ENCODE data around the gene CGB1. TPM values are rescaled to one million over a fixed set of nuclear protein-coding genes. Genes with fewer than 3 reads are reported as not detected.

Gene CGB1
- total and polyA plus RNA-seq, 2 of the 13 experiments (the other 11 are each of a cell fraction or from before 2014, with no cell fraction given), result not detected

DNA sequence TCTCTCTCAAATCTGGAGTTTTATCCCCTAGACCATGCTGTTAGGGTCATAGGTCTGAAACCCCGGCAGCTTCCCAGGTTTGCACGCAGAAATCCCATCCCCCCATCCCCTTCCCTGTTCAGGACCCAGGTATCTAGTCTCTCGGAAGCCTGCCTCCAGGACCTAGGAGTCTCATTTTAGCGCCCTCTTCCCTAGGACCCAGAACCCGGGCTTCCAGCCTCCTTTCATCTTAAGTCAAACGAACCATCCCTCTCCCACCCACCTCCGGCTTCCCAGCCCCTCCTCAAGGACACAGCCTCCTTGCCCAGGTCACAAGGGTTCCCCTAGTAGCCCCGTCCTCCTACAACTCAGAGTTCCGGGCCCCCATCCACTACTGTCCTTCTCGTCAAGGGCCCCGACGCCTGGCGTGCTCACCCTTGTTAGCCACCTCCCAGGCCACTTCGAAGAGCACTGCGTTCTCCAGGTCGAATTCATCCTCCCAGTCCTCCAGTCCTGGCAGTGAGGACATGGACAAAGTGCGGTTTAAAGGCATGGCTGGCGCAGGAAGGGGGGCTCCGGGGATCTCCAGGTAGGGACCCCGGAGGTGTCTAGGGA lies 44.0 kb downstream of the CGB1 start (continued):
- TF ChIP-seq GRHL1 (CRISPR knock-in tag; conservative IDR thresholded peaks at IDR 0.05), result no peak
- no peak for TF ChIP-seq ZNF431 (CRISPR knock-in tag; IDR thresholded peaks at IDR 0.05; ENCODE audit: borderline replicate concordance, low read depth)
- no peak for TF ChIP-seq FOXK1 (CRISPR knock-in tag; IDR thresholded peaks at IDR 0.05; ENCODE audit: borderline replicate concordance, low read depth)
- peak; percentile 64; the same call in 1 of the 2 replicates for TF ChIP-seq ZBTB4 (CRISPR knock-in tag; IDR thresholded peaks at IDR 0.05; ENCODE audit: borderline replicate concordance)
- TF ChIP-seq MEF2D (CRISPR knock-in tag; IDR thresholded peaks at IDR 0.05), result no peak
- peak; percentile 13; the same call in 1 of the 2 replicates for TF ChIP-seq ZNF263 (CRISPR knock-in tag; IDR thresholded peaks at IDR 0.05)
- TF ChIP-seq, protein P1, sequence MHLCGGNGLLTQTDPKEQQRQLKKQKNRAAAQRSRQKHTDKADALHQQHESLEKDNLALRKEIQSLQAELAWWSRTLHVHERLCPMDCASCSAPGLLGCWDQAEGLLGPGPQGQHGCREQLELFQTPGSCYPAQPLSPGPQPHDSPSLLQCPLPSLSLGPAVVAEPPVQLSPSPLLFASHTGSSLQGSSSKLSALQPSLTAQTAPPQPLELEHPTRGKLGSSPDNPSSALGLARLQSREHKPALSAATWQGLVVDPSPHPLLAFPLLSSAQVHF (CRISPR knock-in tag; IDR thresholded peaks at IDR 0.05), result no peak
- no peak for TF ChIP-seq YY1 (IDR thresholded peaks at IDR 0.05; ENCODE audit: insufficient read depth, insufficient replicate concordance, low read depth, low read length)
- TF ChIP-seq ZNF230 (CRISPR knock-in tag; IDR thresholded peaks at IDR 0.05), result no peak
- 0 out of 2 replicates have a peak, but pooled peaks have one; percentile 19 for TF ChIP-seq SALL2 (CRISPR knock-in tag; IDR thresholded peaks at IDR 0.05)
- no peak for TF ChIP-seq MNT (IDR thresholded peaks at IDR 0.05)
- TF ChIP-seq SRSF4 (IDR thresholded peaks at IDR 0.05; ENCODE audit: low read depth, low read length, poor library complexity, severe bottlenecking), result no peak
- no peak for TF ChIP-seq SATB2 (CRISPR knock-in tag; IDR thresholded peaks at IDR 0.05)
- TF ChIP-seq ZNF737 (CRISPR knock-in tag; IDR thresholded peaks at IDR 0.05; ENCODE audit: borderline replicate concordance), result no peak
- TF ChIP-seq, protein P2, sequence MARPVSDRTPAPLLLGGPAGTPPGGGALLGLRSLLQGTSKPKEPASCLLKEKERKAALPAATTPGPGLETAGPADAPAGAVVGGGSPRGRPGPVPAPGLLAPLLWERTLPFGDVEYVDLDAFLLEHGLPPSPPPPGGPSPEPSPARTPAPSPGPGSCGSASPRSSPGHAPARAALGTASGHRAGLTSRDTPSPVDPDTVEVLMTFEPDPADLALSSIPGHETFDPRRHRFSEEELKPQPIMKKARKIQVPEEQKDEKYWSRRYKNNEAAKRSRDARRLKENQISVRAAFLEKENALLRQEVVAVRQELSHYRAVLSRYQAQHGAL (CRISPR knock-in tag; IDR thresholded peaks at IDR 0.05; ENCODE audit: not compliant biosample characterization), result no peak
- no peak for TF ChIP-seq ZNF143 (CRISPR knock-in tag; IDR thresholded peaks at IDR 0.05)
- TF ChIP-seq GTF2F1 (IDR thresholded peaks at IDR 0.05; ENCODE audit: low read length), result no peak
- no peak for TF ChIP-seq XRCC5 (optimal IDR thresholded peaks at IDR 0.05; ENCODE audit: low read length)
